OCI-LY3 (cell line): Measurements from ENCODE around the gene GSDME.

ENCODE experiments used
- H2AFZ ChIP-seq: fragments of 200-600, 300-600 bp; shearing (Covaris generic); 2 replicates; pipeline ENCODE4 v1.6.0; 2014; ENCODE audit warnings: antibody characterized with exemption, low read depth, low read length
- H3K27ac ChIP-seq: fragments of 200-600, 300-600 bp; sonication (generic); 2 replicates; pipeline ENCODE4 v1.5.1; 2014; ENCODE audit warnings: mild to moderate bottlenecking, low read length, moderate library complexity, mixed read lengths
- H3K27me3 ChIP-seq: fragments of 200-600, 300-600 bp; sonication (generic); 2 replicates; pipeline ENCODE4 v1.6.1; 2014; ENCODE audit warnings: low read depth, low read length, mixed read lengths
- H3K36me3 ChIP-seq: fragments of 200-600, 300-600 bp; sonication (generic); replicated peaks from 2 replicates; pipeline ENCODE3; 2014; ENCODE audit warnings: low read depth, low read length, mixed read lengths
- H3K4me1 ChIP-seq: fragments of 300-600, 200-600 bp; sonication (generic); 2 replicates; pipeline ENCODE4 v1.6.1; 2014; ENCODE audit warnings: low read length, mixed read lengths
- H3K4me2 ChIP-seq: fragments of 200-600, 300-600 bp; sonication (generic); 2 replicates; pipeline ENCODE4 v1.6.1; 2014; ENCODE audit warnings: low read length, mixed read lengths
- H3K4me3 ChIP-seq: fragments of 300-600, 200-600 bp; sonication (generic); 2 replicates; pipeline ENCODE4 v1.5.1; 2014; ENCODE audit warnings: antibody characterized with exemption, mild to moderate bottlenecking, low read length, moderate library complexity
- H3K79me2 ChIP-seq: fragments of 300-600, 200-600 bp; shearing (Covaris generic); 2 replicates; pipeline ENCODE4 v1.6.1; 2014; ENCODE audit warnings: mild to moderate bottlenecking, low read length, mixed read lengths
- H3K9ac ChIP-seq: fragments of 300-600, 200-600 bp; shearing (Covaris generic); 2 replicates; pipeline ENCODE4 v1.6.0; 2014; ENCODE audit warnings: mild to moderate bottlenecking, low read length, moderate library complexity
- H3K9me3 ChIP-seq: fragments of 200-600, 300-600 bp; shearing (Covaris generic); 2 replicates; pipeline ENCODE4 v1.6.1; 2014; ENCODE audit warnings: low read length, mixed read lengths; ENCODE audit not compliant: insufficient read depth
- H4K20me1 ChIP-seq: fragments of 200-600, 300-600 bp; sonication (generic); 2 replicates; pipeline ENCODE4 v1.6.1; 2016; ENCODE audit warnings: low read length, mixed read lengths; ENCODE audit not compliant: insufficient read depth
- CTCF ChIP-seq: fragments of 200-600, 300-600 bp; sonication (generic); IDR thresholded peaks from 2 replicates; pipeline ENCODE4 v1.5.1; 2014; ENCODE audit warnings: antibody characterized with exemption, low read length, low read depth
- EZH2phosphoT487 ChIP-seq: fragments of 200-600 bp; shearing (Covaris generic); IDR thresholded peaks from 2 replicates; pipeline ENCODE4 v1.6.1; 2018; ENCODE audit warnings: antibody characterized with exemption, mixed run types, low read depth

GSDME gene

GRCh38 chr7:24767878-24768569 is 10.8 kb upstream of the GSDME start:
- Histone ChIP-seq H3K4me3 (no peak overlapping the region), H3K9ac (no peak overlapping the region), H3K27me3 (no peaks in the 10 kb centered on the region), H2AFZ (no peak overlapping the region), H3K36me3 (no peaks in the 10 kb centered on the region), H3K27ac (no peak overlapping the region), H3K79me2 (no peaks in the 10 kb centered on the region), H3K9me3 (no peaks in the 10 kb centered on the region), H3K4me2 (no peak overlapping the region), H3K4me1 (peaks cover 9% of the 10 kb centered on the region), H4K20me1 (no peaks in the 10 kb centered on the region)
- TF ChIP-seq CTCF (no peak; the same call in 1 of the 2 replicates), EZH2phosphoT487 (no peak)

GRCh38 chr7:24764972-24765744 is 7.9 kb upstream of the GSDME start:
- H2AFZ ChIP-seq = no peak overlapping the region
- no peaks in the 10 kb centered on the region for H3K36me3 ChIP-seq
- H3K4me2 ChIP-seq = no peak overlapping the region
- no peaks in the 10 kb centered on the region for H3K27me3 ChIP-seq
- peaks cover 9% of the 10 kb centered on the region for H3K4me1 ChIP-seq
- TF ChIP-seq CTCF = no peak
- TF ChIP-seq EZH2phosphoT487 = no peak
- H3K27ac ChIP-seq = no peak overlapping the region
- H3K4me3 ChIP-seq = no peak overlapping the region
- H3K79me2 ChIP-seq = no peaks in the 10 kb centered on the region
- no peaks in the 10 kb centered on the region for H3K9me3 ChIP-seq
- H3K9ac ChIP-seq = no peak overlapping the region
- H4K20me1 ChIP-seq = no peaks in the 10 kb centered on the region

- no peak overlapping the region for H3K4me2 ChIP-seq
- H3K4me3 ChIP-seq = no peak overlapping the region
- H3K27ac ChIP-seq = no peak overlapping the region
- H3K9ac ChIP-seq = no peak overlapping the region
- H3K4me1 ChIP-seq = peaks cover 7% of the 10 kb centered on the region
- H3K27me3 ChIP-seq = no peaks in the 10 kb centered on the region
- H3K36me3 ChIP-seq = no peaks in the 10 kb centered on the region
- no peaks in the 10 kb centered on the region for H4K20me1 ChIP-seq
- H3K79me2 ChIP-seq = no peaks in the 10 kb centered on the region
- no peak overlapping the region for H2AFZ ChIP-seq
- no peaks in the 10 kb centered on the region for H3K9me3 ChIP-seq
- no peak for TF ChIP-seq CTCF
- TF ChIP-seq EZH2phosphoT487 = no peak
Measured at GRCh38 chr7:24764011-24764410, 6.7 kb upstream of the GSDME start.

- Histone ChIP-seq H3K27ac (no peak overlapping the region), H3K36me3 (no peaks in the 10 kb centered on the region), H3K9ac (no peak overlapping the region), H4K20me1 (no peaks in the 10 kb centered on the region), H3K79me2 (no peaks in the 10 kb centered on the region), H3K4me3 (no peak overlapping the region), H3K4me1 (peaks cover 2% of the 10 kb centered on the region), H3K27me3 (no peaks in the 10 kb centered on the region), H2AFZ (no peak overlapping the region), H3K9me3 (no peaks in the 10 kb centered on the region), H3K4me2 (no peak overlapping the region)
- no peak for TF ChIP-seq CTCF
- TF ChIP-seq EZH2phosphoT487 = no peak
Measured at GRCh38 chr7:24763303-24763901, 6.1 kb upstream of the GSDME start.
